HEK293T (cell line): ENCODE results near the gene ALDH3A1.

Experiments
- ELF4 ChIP-seq: fragments of 450-650 bp; IDR thresholded peaks from 2 replicates; pipeline ENCODE4 v1.6.1; 2017; ENCODE audit warnings: antibody characterized with exemption
- FOXA1 ChIP-seq: fragments of 450-650 bp; IDR thresholded peaks from 2 replicates; pipeline ENCODE4 v1.6.1; 2016; ENCODE audit warnings: mild to moderate bottlenecking
- FOXK2 ChIP-seq: fragments of 450-650 bp; IDR thresholded peaks from 2 replicates; pipeline ENCODE4 v1.6.1; 2016; ENCODE audit warnings: mild to moderate bottlenecking
- FOXM1 ChIP-seq: fragments of 450-650 bp; IDR thresholded peaks from 2 replicates; pipeline ENCODE4 v1.6.1; 2017; ENCODE audit warnings: mild to moderate bottlenecking, borderline replicate concordance
- NFRKB ChIP-seq: fragments of 450-650 bp; IDR thresholded peaks from 2 replicates; pipeline ENCODE4 v1.6.1; 2016; ENCODE audit warnings: mild to moderate bottlenecking, moderate library complexity
- SP1 ChIP-seq: fragments of 450-650 bp; IDR thresholded peaks from 2 replicates; pipeline ENCODE4 v1.6.1; 2017
- SUZ12 ChIP-seq: fragments of 450-650 bp; IDR thresholded peaks from 2 replicates; pipeline ENCODE4 v1.6.1; 2016; ENCODE audit warnings: mild to moderate bottlenecking
- TARDBP ChIP-seq: fragments of 450-650 bp; IDR thresholded peaks from 2 replicates; pipeline ENCODE4 v1.6.1; 2016
- ZNF384 ChIP-seq: fragments of 450-650 bp; IDR thresholded peaks from 2 replicates; pipeline ENCODE4 v1.6.1; 2016
- TF ChIP-seq, protein P1 (sequence below): fragments of 450-650 bp; IDR thresholded peaks from 2 replicates; pipeline ENCODE4 v1.6.1; 2016

DNA sequence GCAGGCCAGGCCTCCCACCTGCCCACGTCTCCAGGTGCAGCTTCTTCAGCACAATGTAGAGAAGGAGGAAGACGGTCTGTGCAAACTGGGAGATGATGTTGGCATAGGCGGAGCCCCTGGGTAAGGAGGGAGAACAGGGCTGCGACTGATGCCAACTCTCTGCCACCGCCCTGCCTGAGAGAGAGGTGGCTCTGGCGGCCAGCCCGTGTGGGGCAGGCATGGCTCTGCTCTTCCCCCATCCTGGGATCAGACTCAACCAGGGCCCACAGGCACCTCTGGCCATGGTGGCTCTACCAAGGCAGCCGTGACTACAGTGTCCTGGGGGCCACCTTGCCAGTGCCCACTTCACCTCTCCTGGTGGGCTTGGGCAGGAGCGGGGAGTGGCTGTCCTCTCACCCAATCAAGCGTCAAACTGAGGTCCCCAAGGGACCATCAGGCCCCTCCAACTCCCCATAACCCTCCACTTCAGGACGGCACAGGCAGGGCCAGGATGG, 40.3 kb downstream of the ALDH3A1 start:
- TF ChIP-seq SUZ12 (no peak), TARDBP (no peak), SP1 (no peak), FOXM1 (no peak), ELF4 (no peak), FOXA1 (no peak), FOXK2 (no peak), ZNF384 (no peak), NFRKB (no peak)
- TF ChIP-seq, protein P1, sequence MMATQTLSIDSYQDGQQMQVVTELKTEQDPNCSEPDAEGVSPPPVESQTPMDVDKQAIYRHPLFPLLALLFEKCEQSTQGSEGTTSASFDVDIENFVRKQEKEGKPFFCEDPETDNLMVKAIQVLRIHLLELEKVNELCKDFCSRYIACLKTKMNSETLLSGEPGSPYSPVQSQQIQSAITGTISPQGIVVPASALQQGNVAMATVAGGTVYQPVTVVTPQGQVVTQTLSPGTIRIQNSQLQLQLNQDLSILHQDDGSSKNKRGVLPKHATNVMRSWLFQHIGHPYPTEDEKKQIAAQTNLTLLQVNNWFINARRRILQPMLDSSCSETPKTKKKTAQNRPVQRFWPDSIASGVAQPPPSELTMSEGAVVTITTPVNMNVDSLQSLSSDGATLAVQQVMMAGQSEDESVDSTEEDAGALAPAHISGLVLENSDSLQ = no peak
